Cardiac atrium fibroblast (primary cell): ENCODE measurements around the gene SNPH. TPM values are rescaled to one million over a fixed set of nuclear protein-coding genes. Genes with fewer than 3 reads are reported as not detected.

Experiments
- total RNA-seq: library from RNA; depleted of rRNA; stranded (reverse); fragments of >200 nt; gene quantifications from 2 replicates; pipeline ENCODE4 v1.2.3, GENCODE V29; 2015

SNPH gene
- 4.5 and 5.5 TPM in 2 replicates for total RNA-seq

DNA sequence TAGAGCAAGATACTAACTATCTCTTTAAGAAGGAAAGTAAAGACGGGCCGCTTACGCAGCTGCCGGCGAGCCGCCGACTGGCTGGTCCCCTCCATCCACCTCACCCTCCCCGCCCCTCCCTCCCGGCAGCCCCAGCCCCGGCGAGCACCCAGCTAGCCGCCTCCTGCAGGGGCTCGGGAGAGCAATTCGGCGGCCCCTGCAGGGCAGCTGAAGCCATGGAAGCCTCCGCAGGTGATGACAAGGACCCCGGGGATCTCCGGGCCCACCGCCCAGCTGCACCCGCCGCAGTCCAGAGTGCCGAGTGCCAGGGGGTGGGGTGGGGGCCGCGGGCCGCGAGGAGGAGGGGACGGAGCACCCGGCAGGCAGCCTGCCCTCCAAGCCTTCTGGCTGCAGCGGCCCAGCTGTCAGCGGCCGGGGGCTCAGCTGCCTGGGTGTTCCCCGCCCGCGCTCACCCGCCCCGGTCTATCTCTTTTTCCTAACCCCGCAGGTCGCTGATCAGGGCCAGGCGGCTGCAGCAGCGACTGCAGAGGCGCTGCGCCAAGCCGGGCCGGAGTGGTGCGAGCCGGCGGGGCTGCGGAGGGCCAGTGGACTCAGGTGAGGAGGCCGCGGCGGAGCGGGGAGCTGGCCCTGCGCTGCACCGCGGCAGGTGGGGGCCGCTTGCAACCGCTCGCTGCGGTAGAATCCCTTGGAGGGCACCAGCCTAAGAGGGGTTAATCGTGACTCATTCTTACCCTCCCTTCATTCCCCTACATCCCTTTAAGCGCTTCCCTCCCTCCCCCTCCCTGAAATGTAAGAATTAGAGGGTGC, at the start of gene SNPH:
SNPH (plus strand) TSS at position 128 of the 807 bp plus-strand sequence. CDS start 29,946 bp downstream, outside the sequence.

DNA sequence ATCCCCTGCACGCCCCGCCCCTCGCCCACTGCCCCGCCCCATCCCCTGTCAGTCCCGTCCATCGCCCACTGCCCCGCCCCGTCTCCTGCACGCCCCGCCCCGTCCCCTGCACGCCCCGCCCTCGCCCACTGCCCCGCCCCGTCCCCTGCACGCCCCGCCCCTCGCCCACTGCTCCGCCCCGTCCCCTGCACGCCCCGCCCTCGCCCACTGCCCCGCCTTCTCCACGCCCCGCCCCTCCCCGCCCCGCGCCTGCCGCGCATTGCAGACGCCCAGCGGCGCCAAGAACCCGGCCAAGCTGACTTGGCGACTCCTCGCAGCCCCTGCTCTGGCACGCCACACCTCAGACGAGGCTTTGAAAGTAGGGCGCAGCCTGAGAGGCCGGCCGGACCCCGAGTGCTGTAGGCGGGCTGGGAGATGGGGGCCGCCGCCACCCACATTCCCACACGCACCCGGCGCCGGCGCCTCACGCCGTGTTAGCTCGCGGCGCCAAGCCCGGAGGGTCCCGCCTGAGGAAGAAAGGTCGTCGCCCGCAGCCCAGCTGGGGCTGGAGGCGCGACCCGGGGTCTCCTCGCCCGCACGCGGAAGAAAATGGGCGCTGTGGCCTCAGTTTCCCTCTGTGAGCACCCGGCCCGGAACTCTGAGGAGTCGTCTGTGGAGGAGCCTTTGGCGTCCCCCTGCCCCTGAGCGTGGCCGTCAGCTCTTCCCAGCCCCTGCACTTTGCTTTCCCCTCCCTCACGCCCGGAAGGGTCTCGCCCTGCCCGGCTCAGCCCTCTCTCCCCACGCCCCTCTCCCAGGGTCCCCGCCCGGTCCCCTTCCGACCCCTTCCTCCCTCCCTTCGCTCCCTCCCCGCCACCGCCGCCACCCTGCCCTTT, 40.1 kb upstream of the SNPH start, which contains the start of gene RAD21L1:
RAD21L1 (plus strand) TSS at position 262 of the 872 bp plus-strand sequence. CDS start 2,410 bp downstream, outside the sequence.

DNA sequence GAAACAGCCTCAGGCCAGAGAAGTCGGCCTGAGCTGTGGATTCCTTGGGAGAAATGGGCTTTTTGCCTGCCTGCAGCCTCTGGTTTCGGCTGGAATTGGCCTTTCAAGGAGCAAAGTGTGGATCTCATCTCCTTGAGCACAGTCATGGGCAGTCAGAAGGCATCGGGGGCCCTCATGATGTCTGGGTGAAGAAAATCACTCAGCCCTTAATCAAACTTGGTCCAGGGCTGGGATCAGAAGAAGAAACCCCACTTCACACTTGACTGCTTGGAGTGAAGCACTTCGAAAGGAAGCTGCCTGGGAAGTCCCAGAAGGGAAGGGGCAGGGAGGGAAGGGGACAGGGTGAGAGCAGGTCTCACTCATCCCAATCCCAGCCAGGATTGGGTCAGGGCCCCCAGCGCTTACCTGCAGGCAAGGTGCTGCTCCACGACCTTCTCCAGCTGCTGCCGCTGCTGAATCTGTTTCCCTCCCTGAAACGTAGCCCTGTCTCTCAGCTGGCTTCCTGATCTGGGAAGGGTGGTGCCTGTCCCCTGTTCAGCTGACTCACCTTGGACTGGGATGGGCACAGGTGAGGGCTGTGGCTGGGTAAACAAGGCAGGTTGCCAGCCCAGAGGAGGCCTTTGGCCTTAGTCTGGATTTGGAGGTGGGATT, 62.7 kb downstream of the SNPH start, which contains the start of gene SDCBP2:
SDCBP2 (minus strand) TSS at position 460 of the 651 bp plus-strand sequence. CDS start 8,723 bp downstream, outside the sequence.

Other genes with a start within 250 kb of the SNPH start
- gene PSMF1, start 147.7 kb upstream of the SNPH start, total RNA-seq = 71.4 and 122 TPM in 2 replicates
- gene TMEM74B, start 81.3 kb upstream of the SNPH start, total RNA-seq = 1.1 and 1.5 TPM in 2 replicates
- not detected in 2 replicates for gene C20orf202, start 62.8 kb upstream of the SNPH start, total RNA-seq
- not detected in 2 replicates for gene RAD21L1, start 40.2 kb upstream of the SNPH start, total RNA-seq
- gene SDCBP2, start 62.8 kb downstream of the SNPH start, total RNA-seq = 2.2 and 4.1 TPM in 2 replicates
- gene FKBP1A, start 126.8 kb downstream of the SNPH start, total RNA-seq = 145 and 146 TPM in 2 replicates
- 26.1 and 28.0 TPM in 2 replicates for gene NSFL1C, start 200.6 kb downstream of the SNPH start, total RNA-seq
- not detected in 2 replicates for gene SIRPB2, start 225.1 kb downstream of the SNPH start, total RNA-seq